Measurements from ENCODE around the gene IQSEC1. TPM values are rescaled to one million over a fixed set of nuclear protein-coding genes. Genes with fewer than 3 reads are reported as not detected.

IQSEC1 gene
- total and polyA plus RNA-seq, 9 of the 15 experiments (the other 6 are each of a cell fraction or from before 2014, with no cell fraction given) = 0.56 to 39.0 (median 6.8) TPM

DNA sequence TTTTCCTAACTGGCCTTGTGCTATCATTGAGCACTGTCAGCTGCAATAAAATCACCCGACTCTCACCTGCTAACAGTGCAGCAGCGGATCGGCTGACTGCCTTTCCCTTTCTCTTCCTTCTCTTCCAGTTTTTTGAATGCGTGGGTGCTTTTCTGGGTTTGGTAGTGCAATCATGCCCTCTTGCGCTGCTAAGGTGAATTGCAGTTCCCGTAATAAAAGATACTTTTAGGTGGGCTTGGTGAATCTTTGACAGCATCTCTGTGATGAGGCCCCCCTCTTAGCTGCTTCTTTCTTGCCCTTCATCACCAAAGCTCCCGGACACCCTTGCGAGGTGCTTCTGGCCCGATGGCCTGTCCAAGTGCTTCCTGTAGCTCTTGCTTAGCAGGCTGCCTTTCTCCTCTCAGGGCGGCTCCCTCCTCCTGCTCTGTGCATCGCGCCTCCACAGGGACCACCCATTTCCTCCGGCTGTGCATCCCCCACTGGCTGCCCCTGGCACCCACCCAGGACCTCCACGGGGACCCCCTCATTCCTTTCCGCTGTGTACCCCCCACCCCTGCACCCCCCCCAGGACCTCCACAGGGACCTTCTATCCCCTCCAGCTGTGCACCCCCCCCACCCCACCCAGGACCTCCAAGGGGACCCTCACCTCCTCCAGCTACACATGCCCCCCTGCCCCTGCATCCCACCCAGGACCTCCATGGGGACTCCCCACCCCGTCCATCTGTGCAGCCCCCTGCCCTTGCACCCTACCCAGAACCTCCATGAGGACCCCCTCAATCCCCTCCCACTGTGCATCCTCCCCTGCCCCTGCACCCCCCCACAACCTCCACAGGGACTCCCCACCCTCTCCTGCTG, 181.0 kb downstream of the IQSEC1 start (continued):
- no peak for TF ChIP-seq CREM (IDR thresholded peaks at IDR 0.05; ENCODE audit: low read depth)
- TF ChIP-seq POLR2G (IDR thresholded peaks at IDR 0.05; ENCODE audit: low read depth, low read length) = no peak
- no peak for TF ChIP-seq PHTF2 (CRISPR knock-in tag; IDR thresholded peaks at IDR 0.05)
- TF ChIP-seq ZNF766 (CRISPR knock-in tag; conservative IDR thresholded peaks at IDR 0.05) = no peak
- no peak for TF ChIP-seq ZNF57 (CRISPR knock-in tag; IDR thresholded peaks at IDR 0.05)
- no peak for TF ChIP-seq RAD51 (IDR thresholded peaks at IDR 0.05; ENCODE audit: borderline replicate concordance, low read depth)
- TF ChIP-seq PTRF (tag; IDR thresholded peaks at IDR 0.05) = no peak
- no peak for TF ChIP-seq ZSCAN29 (IDR thresholded peaks at IDR 0.05)
- TF ChIP-seq FOSL1 (tag; conservative IDR thresholded peaks at IDR 0.05) = no peak
- TF ChIP-seq MBD1 (CRISPR knock-in tag; IDR thresholded peaks at IDR 0.05) = no peak
- peak; percentile 55; the same call in 1 of the 2 replicates for TF ChIP-seq CTBP1 (IDR thresholded peaks at IDR 0.05; ENCODE audit: borderline replicate concordance)
- no peak for TF ChIP-seq MEIS2 (IDR thresholded peaks at IDR 0.05; ENCODE audit: partially characterized antibody)
- TF ChIP-seq PHF20 (IDR thresholded peaks at IDR 0.05; ENCODE audit: partially characterized antibody) = no peak
- no peak for TF ChIP-seq ATF2 (CRISPR knock-in tag; IDR thresholded peaks at IDR 0.05)
- no peak for TF ChIP-seq ZNF274 (IDR thresholded peaks at IDR 0.05; ENCODE audit: borderline replicate concordance, low read depth, low read length)
- TF ChIP-seq EP300 (IDR thresholded peaks at IDR 0.05; ENCODE audit: low read length) = no peak
- peak; percentile 39; the same call in 1 of the 2 replicates for TF ChIP-seq ZNF384 (IDR thresholded peaks at IDR 0.05; ENCODE audit: low read depth, low read length)
- no peak for TF ChIP-seq TCF15 (CRISPR knock-in tag; IDR thresholded peaks at IDR 0.05)
- TF ChIP-seq SMARCA5 (IDR thresholded peaks at IDR 0.05) = no peak
- no peak for TF ChIP-seq NR2C2 (CRISPR knock-in tag; IDR thresholded peaks at IDR 0.05)
- TF ChIP-seq NR2C2 (tag; IDR thresholded peaks at IDR 0.05) = no peak
- TF ChIP-seq SIX5 (IDR thresholded peaks at IDR 0.05; ENCODE audit: borderline replicate concordance in 1 of 2, insufficient read depth in 1 of 2, low read depth in 1 of 2, low read length in 2 of 2) = no peak
- no peak for TF ChIP-seq KAT8 (IDR thresholded peaks at IDR 0.05; ENCODE audit: low read depth)
- no peak for TF ChIP-seq TCF3 (CRISPR knock-in tag; IDR thresholded peaks at IDR 0.05)
- no peak for TF ChIP-seq ZNF253 (CRISPR knock-in tag; conservative IDR thresholded peaks at IDR 0.05)
